Dedifferentiated amniotic fluid mesenchymal stem cell (primary cell): ENCODE data around the gene ETV3.

ENCODE experiments used
- DNase-seq: peaks from one replicate; pipeline ENCODE4 v3.0.0-alpha.2; 2016; ENCODE audit errors: extremely low spot score

ETV3 gene

GRCh38 chr1:157161901-157162300, 23.7 kb upstream of the ETV3 start:
- DNase-seq = no peak

DNA sequence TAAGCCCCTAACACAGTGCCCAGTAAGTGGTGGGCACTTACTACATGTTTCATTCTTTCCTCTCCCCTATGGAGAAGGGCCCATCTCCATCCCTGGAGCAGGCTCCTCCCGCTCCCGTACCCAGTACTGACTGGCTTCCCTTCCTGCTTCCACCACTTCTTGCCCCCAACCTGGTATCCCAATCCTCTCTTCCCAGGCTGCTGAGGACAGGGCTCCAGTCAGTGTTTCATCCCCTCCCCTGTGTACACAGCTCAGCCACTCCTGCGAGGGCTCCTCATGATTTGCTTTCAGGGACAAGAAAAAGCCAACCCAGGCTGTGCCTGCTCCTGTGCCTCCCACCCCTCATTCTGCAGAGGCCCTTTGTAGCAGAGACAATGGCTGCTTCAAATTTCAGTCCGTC, 20.8 kb upstream of the ETV3 start:
- DNase-seq = no peak

- peak; percentile 56 for DNase-seq
Measured at GRCh38 chr1:157157501-157158190, 19.5 kb upstream of the ETV3 start.

DNA sequence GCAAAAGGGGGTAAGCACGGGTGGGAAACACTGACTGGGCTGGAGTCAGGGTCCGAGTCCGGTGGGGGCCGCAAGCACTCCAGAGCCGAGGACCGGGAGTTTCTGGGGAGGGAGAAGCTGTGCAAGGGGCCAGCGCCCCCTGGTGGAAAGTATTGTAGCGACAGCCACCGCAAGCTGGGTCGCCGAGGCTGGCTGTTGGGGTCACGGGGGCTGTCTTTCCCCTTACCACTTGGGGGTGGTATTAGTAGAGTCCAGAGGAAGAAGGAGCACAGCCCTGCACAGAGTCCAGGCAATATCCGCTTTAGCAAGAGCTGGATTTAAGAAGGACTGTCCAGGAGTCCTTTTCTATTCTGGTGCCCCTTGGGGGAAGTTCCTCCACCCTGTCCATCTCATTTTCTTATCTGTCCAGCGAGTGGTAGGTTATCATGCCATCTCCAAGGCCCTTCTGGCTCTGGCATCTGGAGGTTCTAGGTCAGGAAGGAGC, 17.9 kb upstream of the ETV3 start:
- peak; percentile 58 for DNase-seq

- no peak for DNase-seq
Measured at GRCh38 chr1:157155658-157156057, 17.5 kb upstream of the ETV3 start.

- DNase-seq = no peak
Measured at GRCh38 chr1:157154940-157155514, 16.8 kb upstream of the ETV3 start.

- DNase-seq = no peak
Measured at GRCh38 chr1:157154291-157154690, 16.1 kb upstream of the ETV3 start.

DNA sequence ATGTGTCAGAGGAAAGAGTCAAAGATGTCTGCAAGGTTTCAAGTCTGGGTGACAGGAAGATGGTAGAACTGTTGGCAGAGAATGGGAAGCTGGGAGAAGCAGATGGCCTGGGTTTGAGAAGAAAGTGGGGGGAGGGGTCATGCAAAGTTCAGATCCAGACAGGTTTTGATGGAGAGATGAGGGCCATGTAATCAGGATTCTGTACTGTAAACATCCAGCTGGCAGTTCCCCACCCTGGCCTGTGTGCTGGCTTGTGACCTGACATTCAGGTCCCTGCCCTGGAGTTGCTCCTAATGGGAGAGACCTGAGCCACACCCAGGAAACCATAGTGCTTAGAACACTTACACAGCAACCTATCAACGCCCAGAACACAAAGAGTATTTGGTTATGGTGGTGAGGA, 15.6 kb upstream of the ETV3 start:
- no peak for DNase-seq

GRCh38 chr1:157152510-157152909, 14.3 kb upstream of the ETV3 start:
- DNase-seq = no peak

- DNase-seq = no peak
Measured at GRCh38 chr1:157151506-157151905, 13.3 kb upstream of the ETV3 start.

GRCh38 chr1:157151073-157151472, 12.9 kb upstream of the ETV3 start:
- DNase-seq = no peak

- DNase-seq = no peak
Measured at GRCh38 chr1:157150631-157151030, 12.4 kb upstream of the ETV3 start.

DNA sequence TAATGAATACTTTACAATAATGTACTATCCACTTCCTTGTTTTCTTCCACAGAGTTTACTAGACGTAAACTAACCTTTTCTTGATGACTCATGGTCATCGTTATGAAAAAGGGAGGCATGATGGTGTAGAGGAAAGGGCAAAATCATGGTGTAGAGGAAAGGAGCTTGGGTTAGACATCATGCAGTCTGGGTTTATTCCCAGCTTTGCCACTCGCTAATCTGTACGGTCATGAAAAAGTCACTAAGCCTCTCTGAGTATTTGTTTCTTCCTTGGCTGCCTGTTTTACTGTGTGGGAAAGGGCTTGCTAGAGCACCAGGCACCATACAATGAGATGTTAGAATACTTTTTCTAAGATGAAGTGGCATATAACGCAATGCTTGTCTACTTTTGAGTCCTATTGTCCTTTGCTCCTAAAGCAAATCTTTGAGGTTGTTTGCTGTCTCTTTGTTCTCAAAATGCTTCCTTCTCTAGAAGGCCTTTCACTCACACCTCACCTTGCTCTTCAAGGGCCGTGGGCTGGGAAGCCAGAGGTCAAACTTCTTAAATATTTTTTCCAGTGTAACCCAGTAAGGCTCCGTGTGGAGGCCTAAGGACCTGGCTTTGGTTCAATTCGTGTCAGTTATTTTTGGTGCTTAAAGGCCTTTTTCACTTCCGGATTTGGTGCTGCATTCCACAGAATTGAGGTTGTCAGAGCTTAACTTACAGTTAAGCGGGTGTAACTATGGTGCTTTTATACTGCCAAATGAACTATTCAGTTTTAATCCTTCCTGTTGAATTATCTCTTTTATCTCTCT, 9.9 kb upstream of the ETV3 start:
- no peak for DNase-seq

DNA sequence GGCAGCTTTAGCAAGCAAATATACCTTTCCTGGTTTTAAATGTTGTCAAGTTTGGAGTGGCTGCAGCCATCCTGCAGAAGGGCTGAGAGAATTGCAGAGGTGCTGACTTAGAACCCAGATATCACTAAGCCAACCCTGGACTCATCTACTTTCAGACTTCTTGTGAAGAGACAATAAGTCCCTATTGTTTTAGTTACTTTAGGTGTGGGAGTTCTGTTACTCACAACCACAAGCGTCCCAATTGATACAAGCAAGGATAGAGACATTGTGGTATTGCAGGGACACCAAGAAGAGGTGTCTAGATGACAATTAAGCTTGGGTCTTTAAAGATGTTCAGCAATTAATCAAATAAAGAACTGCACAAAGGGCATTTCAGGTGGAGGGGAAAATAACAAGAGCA, 8.8 kb upstream of the ETV3 start:
- DNase-seq = no peak

DNA sequence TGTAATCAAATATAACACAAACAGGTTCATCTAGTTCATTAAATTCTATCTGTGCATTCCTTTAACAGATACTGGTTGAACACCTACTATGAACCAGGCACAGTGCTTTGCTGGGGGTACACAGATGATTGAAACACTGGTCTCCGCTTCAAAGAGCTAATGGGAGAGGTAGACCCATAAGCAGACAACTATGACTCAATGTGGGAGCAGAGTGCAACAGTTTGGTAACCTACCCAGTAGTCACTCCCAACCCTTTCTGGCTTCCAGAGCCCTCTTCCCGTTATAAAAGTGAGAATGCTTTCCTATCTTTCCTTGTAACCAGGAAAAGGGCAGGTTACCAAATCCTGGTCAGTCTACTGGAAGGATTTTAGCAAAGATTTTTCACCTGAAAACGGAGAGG, 8.0 kb upstream of the ETV3 start:
- no peak for DNase-seq

GRCh38 chr1:157145076-157145475, 6.9 kb upstream of the ETV3 start:
- DNase-seq = no peak

DNA sequence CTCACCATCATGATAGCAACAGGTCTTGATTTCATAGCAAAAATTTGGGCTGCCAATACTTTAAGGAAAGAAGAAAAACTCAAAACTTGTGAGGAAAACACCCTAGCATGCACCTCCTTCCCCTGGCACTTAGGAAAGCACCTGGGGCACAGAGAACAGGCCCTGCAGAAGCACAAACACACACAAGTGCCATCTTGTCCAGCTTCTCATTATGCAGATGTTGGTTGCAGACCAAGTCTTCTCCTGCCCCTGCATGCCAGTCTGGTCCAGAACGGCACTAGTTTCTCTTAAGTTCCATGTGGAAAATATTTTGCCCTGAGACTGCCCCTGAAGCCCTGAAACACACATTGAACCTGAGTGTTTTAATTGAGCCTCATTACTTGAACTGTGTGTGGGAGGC, 6.3 kb upstream of the ETV3 start:
- DNase-seq = no peak

DNA sequence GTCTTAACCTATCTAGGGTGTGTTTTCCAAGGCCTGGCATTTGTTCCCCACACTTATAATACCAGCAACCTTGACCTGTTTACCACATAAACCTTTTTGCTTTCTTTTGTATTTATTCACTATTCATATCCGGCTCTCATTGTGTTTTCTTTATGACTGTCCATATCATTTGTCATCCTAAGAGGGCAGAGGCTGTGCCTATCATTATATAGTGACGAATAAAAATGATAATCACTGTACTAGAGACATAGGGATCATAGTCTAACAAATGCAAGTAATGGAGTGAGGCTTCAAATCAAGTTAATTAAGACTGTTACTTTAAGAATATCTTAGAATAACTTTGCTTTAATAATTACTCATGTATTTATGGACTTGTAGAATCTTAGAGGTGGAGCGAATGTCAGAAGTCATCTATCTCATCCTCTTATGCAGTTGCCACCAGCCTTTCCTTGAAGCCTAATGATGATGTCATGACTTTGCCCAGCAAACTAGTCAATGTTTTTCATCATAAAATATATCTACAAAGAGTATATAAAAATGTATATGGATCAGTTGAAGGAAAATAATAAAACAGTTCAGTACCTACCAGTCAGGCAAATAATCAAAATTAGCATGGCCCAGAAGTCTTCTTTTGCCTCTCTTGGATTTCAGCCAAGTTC, 4.7 kb upstream of the ETV3 start:
- no peak for DNase-seq

- no peak for DNase-seq
Measured at GRCh38 chr1:157142201-157142600, 4.0 kb upstream of the ETV3 start.

DNA sequence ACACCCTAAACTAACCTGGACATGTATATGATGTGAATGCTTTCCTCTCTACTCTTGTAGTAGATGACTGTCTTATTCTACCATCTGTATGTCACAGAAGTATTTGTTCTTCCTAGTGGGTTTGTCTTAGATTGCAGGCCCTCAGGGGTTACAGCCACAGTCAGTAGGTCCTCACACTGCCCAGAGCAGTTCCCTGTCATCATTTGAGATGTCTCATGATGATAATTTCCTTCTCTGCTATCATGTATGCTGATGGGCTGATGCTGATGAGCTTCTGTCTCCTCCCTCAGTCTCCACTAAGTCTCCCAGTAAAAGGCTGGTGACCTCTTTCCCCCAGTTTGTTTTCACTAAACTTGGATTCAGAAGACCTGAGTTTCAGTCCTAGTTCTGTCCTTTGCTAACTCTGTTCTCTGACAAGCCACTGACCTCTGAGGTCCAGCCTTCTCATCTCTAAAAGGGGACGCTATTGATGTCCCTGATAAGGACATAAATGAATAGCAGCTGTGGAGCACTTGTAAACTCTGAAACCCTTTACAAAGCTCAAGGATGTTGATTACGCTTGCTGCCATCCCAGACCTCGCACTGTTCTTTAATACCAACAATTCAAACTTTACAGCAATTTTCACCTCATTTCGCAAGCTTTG, 3.1 kb upstream of the ETV3 start:
- DNase-seq = no peak

GRCh38 chr1:157140063-157140588, 1.9 kb upstream of the ETV3 start:
- no peak for DNase-seq
